ENCODE results near the gene OPA1. TPM values are rescaled to one million over a fixed set of nuclear protein-coding genes. Genes with fewer than 3 reads are reported as not detected.

OPA1 gene
- total and polyA plus RNA-seq, 2 of the 4 experiments (the other 2 are of a cell fraction) = 17.8 to 73.7 TPM

Small RNA genes within 50 kb of the gene (microRNA-seq; reads per million reads assigned to microRNA genes)
- gene RF00019 (ENCODE audit: insufficient read depth, insufficient read length) = not detected
- not detected for gene RN7SL447P (ENCODE audit: insufficient read depth, insufficient read length)

Small RNA genes within 50 kb of the gene (small RNA-seq; reads per million reads assigned to genes)
- gene RF00019 = 0 reads per million in 5 experiments
- gene RN7SL447P = 0 reads per million in 5 experiments

Other genes starting within 250 kb of the OPA1 start
- gene ATP13A5, start 214.5 kb upstream of the OPA1 start, total RNA-seq (2012; rRNA removed) = not detected in 2 replicates
- not detected in 2 replicates for gene ATP13A5, start 214.5 kb upstream of the OPA1 start, polyA plus RNA-seq (2012; rRNA removed)
- under 0.01 TPM in 1 of 2 replicates, not detected in the other for gene ATP13A4, start 38.3 kb upstream of the OPA1 start, total RNA-seq (2012; rRNA removed)
- 0.03 TPM in 1 of 2 replicates, not detected in the other for gene ATP13A4, start 38.3 kb upstream of the OPA1 start, polyA plus RNA-seq (2012; rRNA removed)